Measurements from ENCODE around the gene EEF2.

DNA sequence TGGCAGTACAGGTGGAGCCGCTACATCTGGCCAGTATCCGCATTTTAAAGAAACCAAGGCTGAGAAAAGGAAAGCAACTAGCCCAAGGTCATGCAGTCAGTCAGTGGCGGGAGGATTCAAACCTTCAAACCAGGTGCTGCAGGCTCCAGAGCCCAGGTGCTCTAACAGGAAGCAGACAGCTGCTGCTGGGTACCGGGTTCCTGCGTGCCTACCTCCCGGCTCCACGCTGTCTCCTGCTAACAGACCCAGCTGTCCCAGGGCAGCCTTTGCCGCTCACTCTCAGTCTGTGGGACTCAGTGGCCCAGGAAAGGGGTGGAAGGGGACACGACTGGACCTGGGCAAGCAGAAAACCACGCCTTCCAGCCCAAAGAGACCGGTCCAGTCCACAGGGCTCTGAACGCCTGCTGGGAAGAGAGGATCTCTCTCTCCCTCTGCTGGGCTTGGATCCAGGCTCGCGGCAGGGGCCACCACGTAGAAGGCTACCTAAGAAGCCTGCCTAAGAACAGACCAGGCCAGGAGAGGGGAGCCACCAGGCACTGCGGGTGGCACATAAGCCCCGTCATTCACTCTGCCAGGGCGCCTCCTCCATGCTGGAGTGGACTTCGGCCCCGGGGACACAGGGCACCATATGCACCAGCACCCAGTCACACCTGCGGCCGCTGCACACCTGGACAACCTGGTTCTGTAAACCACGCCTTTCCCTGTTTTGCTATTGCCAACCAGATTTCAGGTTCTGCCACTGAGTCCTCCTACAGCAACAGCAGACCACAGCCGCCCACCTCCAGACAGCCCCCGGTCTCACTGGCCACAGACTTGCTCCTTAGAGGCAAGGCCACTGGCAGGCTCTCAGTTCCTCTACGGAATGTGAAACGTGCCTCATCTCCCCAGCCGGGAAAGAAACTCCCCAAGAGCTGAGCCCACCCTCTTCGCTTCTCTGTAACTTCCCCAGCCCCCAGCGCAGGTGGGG lies 18.9 kb downstream of the EEF2 start:
- TF ChIP-seq REST (IDR thresholded peaks at IDR 0.05; ENCODE audit: low read depth) (no peak), ZBTB7A (IDR thresholded peaks at IDR 0.05; ENCODE audit: low read depth) (no peak)

Data from Ishikawa (cell line).